HepG2 (cell line): ENCODE results near the gene PBX1. TPM values are rescaled to one million over a fixed set of nuclear protein-coding genes. Genes with fewer than 3 reads are reported as not detected.

Experiments used
- ATAC-seq: fragments of 200-7000 bp; cut with Tn5 transposase; 3 replicates; pipeline ENCODE4 v1.9.1; 2020; ENCODE audit warnings: mild to moderate bottlenecking, moderate library complexity
- BruUV-seq: library from RNA; stranded (reverse); fragments of 400-500 nt; replicated peaks from 2 replicates; lab custom pipeline; 2021; lab: Mats Ljungman, UMichigan
- CTCF ChIA-PET: fragments of 300-600 bp; formaldehyde crosslinking; extraction: SDS; loops from one replicate; lab custom pipeline; 2021; ENCODE audit warnings: low total read pairs, inconsistent platforms, low intra/inter-chr PET ratio; lab: Yijun Ruan, JAX
- POLR2A ChIA-PET: fragments of 350-600 bp; sonication (Branson Sonifier 250); formaldehyde crosslinking; loops from one replicate; lab custom pipeline; 2020; ENCODE audit warnings: antibody characterized with exemption, inconsistent platforms; lab: Yijun Ruan, JAX
- DNase-seq: peaks from one replicate; pipeline ENCODE4 v3.0.0-alpha.2; 2015; ENCODE audit warnings: low spot score
- FAIRE-seq: peaks from 3 replicates; lab custom pipeline; 2011; peaks lifted over from hg19 to GRCh38; lab: Jason Lieb, UNC
- H2AFZ ChIP-seq: one replicate; pipeline ENCODE4 v1.6.1; 2011; ENCODE audit warnings: low read length, inconsistent platforms
- H3K27ac ChIP-seq: fragments of 300-600 bp; 3 replicates; pipeline ENCODE4 v1.8.0; 2011; ENCODE audit warnings: mixed run types, mild to moderate bottlenecking, mixed read lengths, low read length, inconsistent platforms; ENCODE audit not compliant: insufficient read depth; ENCODE audit errors: extremely low read length
- H3K27me3 ChIP-seq, 2 experiments: fragments of 200-600 bp in 1 of 2; 2 replicates in 1 of 2; 3 replicates in 1 of 2; pipeline versions ENCODE4 v1.6.0 to v1.8.0; 2011; ENCODE audit warnings: low read length in 2 of 2, mild to moderate bottlenecking in 2 of 2, moderate library complexity in 2 of 2, inconsistent platforms in 1 of 2; ENCODE audit not compliant: insufficient read depth in 2 of 2, control insufficient read depth in 1 of 2
- H3K36me3 ChIP-seq, 2 experiments: fragments of 200-600 bp in 1 of 2; replicated peaks in 1 of 2; 2 replicates in 1 of 2; 3 replicates in 1 of 2; pipeline versions ENCODE4 v1.5.1 to v1.8.0; 2011; ENCODE audit warnings: low read length in 2 of 2, inconsistent platforms in 1 of 2; ENCODE audit not compliant: insufficient read depth in 2 of 2, control insufficient read depth in 1 of 2
- H3K4me1 ChIP-seq: 2 replicates; pipeline ENCODE4 v1.5.1; 2012; ENCODE audit warnings: low read length, inconsistent platforms; ENCODE audit not compliant: insufficient read depth
- H3K4me2 ChIP-seq: 2 replicates; pipeline ENCODE4 v1.6.0; 2011; ENCODE audit warnings: low read depth, low read length, inconsistent platforms
- H3K4me3 ChIP-seq, 3 experiments: fragments of 200-600 bp in 1 of 3; sonication (generic), shearing (Covaris generic) in 1 of 3; replicated peaks in 1 of 3; 2 replicates each; pipeline ENCODE4 v1.5.1; 2011 to 2016; ENCODE audit warnings: low read length in 3 of 3, inconsistent platforms in 2 of 3, low read depth in 2 of 3, mild to moderate bottlenecking in 2 of 3, control low read depth in 1 of 3, mixed read lengths in 1 of 3; ENCODE audit not compliant: insufficient read depth in 1 of 3
- H3K79me2 ChIP-seq: one replicate; pipeline ENCODE4 v1.6.1; 2011; ENCODE audit warnings: low read length, inconsistent platforms; ENCODE audit not compliant: insufficient read depth
- H3K9ac ChIP-seq: 2 replicates; pipeline ENCODE4 v1.6.0; 2011; ENCODE audit warnings: mild to moderate bottlenecking, low read depth, low read length, inconsistent platforms; ENCODE audit not compliant: insufficient read depth
- H3K9me3 ChIP-seq: 2 replicates; pipeline ENCODE4 v1.5.1; 2012; ENCODE audit warnings: mild to moderate bottlenecking, low read length
- H4K20me1 ChIP-seq: 2 replicates; pipeline ENCODE4 v1.6.0; 2011; ENCODE audit warnings: inconsistent platforms, mild to moderate bottlenecking, low read length, moderate library complexity; ENCODE audit not compliant: insufficient read depth
- CHCHD3 ChIP-seq: sonication (generic); formaldehyde crosslinking; IDR thresholded peaks from 2 replicates; pipeline ENCODE4 v1.8.0; 2022; ENCODE audit warnings: mild to moderate bottlenecking, missing genetic modification reagents, moderate library complexity
- DNMT1 ChIP-seq: sonication (generic); formaldehyde crosslinking; IDR thresholded peaks from 2 replicates; pipeline ENCODE4 v1.5.1; 2020; ENCODE audit warnings: mild to moderate bottlenecking, missing genetic modification reagents
- FOXA3 ChIP-seq: IDR thresholded peaks from 2 replicates; pipeline ENCODE4 v1.6.1; 2016; ENCODE audit warnings: missing genetic modification reagents, missing compliant biosample characterization
- GLI4 ChIP-seq: sonication (generic); formaldehyde crosslinking; IDR thresholded peaks from 2 replicates; pipeline ENCODE4 v1.5.1; 2020; ENCODE audit warnings: missing genetic modification reagents, mild to moderate bottlenecking, moderate library complexity, borderline replicate concordance
- HCFC1 ChIP-seq: fragments of 150-350 bp; IDR thresholded peaks from 2 replicates; pipeline ENCODE4 v1.6.1; 2014; ENCODE audit warnings: low read depth, low read length
- HMG20A ChIP-seq: IDR thresholded peaks from 2 replicates; pipeline ENCODE4 v1.6.1; 2016; ENCODE audit warnings: borderline replicate concordance
- HNRNPUL1 ChIP-seq: fragments of 200-400 bp; formaldehyde crosslinking; IDR thresholded peaks from 2 replicates; pipeline ENCODE4 v1.6.1; 2017; ENCODE audit warnings: low read depth, mild to moderate bottlenecking, low read length, moderate library complexity
- KDM4B ChIP-seq: sonication (generic); formaldehyde crosslinking; IDR thresholded peaks from 2 replicates; pipeline ENCODE4 v1.4.0; 2020; ENCODE audit warnings: missing genetic modification reagents
- KDM6A ChIP-seq: IDR thresholded peaks from 2 replicates; pipeline ENCODE4 v1.6.1; 2016; ENCODE audit warnings: low read depth
- NFKB2 ChIP-seq: sonication (generic); formaldehyde crosslinking; IDR thresholded peaks from 2 replicates; pipeline ENCODE4 v1.4.0; 2020; ENCODE audit warnings: missing genetic modification reagents, borderline replicate concordance
- PLRG1 ChIP-seq: fragments of 450-650 bp; conservative IDR thresholded peaks from 2 replicates; pipeline ENCODE4 v1.6.1; 2016
- SKI ChIP-seq: fragments of 450-650 bp; IDR thresholded peaks from one replicate; pipeline ENCODE4 v1.6.1; 2018; ENCODE audit warnings: mild to moderate bottlenecking; ENCODE audit not compliant: partially characterized antibody
- ZBTB49 ChIP-seq: sonication (generic); formaldehyde crosslinking; IDR thresholded peaks from 2 replicates; pipeline ENCODE4 v1.4.0; 2020; ENCODE audit warnings: missing genetic modification reagents, borderline replicate concordance
- ZNF205 ChIP-seq: IDR thresholded peaks from 2 replicates; pipeline ENCODE4 v1.6.1; 2018; ENCODE audit warnings: missing biosample characterization, missing genetic modification reagents
- ZNF501 ChIP-seq: sonication (generic); formaldehyde crosslinking; IDR thresholded peaks from 2 replicates; pipeline ENCODE4 v1.5.1; 2020; ENCODE audit warnings: mild to moderate bottlenecking, moderate library complexity, missing genetic modification reagents
- ZNF552 ChIP-seq: sonication (generic); formaldehyde crosslinking; IDR thresholded peaks from 2 replicates; pipeline ENCODE4 v1.9.0; 2022; ENCODE audit warnings: missing genetic modification reagents, mild to moderate bottlenecking, borderline replicate concordance
- ZNF570 ChIP-seq: sonication (generic); formaldehyde crosslinking; IDR thresholded peaks from 2 replicates; pipeline ENCODE4 v1.4.0; 2020; ENCODE audit warnings: mild to moderate bottlenecking, missing genetic modification reagents, borderline replicate concordance
- WGBS: methylation state at CpG from one replicate; pipeline ENCODE4 v1.1.6; 2017; ENCODE audit warnings: low lambda C conversion rate; 5-methylcytosine and 5-hydroxymethylcytosine counted together
- in situ Hi-C: cut with HindIII; loops from 2 replicates; pipeline ENCODE4 v1.10.0; 2017; ENCODE audit warnings: low pct_unique_long_range_greater_than_20kb; ENCODE audit not compliant: extremely low pct_ligation_motif_present
- intact Hi-C: fragments of 100-400 bp; cut with micrococcal nuclease; formaldehyde crosslinking; loops from one replicate; pipeline ENCODE4 v1.10.0; 2022; ENCODE audit not compliant: unreplicated experiment
- polyA plus RNA-seq, 8 experiments: library from polyadenylated mRNA; depleted of rRNA in 3 of 8; stranded (reverse) in 7 of 8; unstranded in 1 of 8; fragments of >200 nt; fragmentation: Illumina TruSeq in 4 of 8; extraction: Trizol in 4 of 8; gene quantifications; 2 replicates each; pipeline versions ENCODE4 v1.2.1 to v1.2.3, GENCODE V29; 2011 to 2016; ENCODE audit warnings: low read depth in 4 of 8, missing spikeins in 1 of 8, mixed read lengths in 1 of 8; ENCODE audit not compliant: insufficient read depth in 1 of 8
- total RNA-seq, 5 experiments: library from RNA; depleted of rRNA; stranded (reverse); fragments of >200 nt; fragmentation: Illumina TruSeq; extraction: Trizol; gene quantifications; 2 replicates each; pipeline ENCODE4 v1.2.3, GENCODE V29; 2016; ENCODE audit warnings: low read depth in 1 of 5
- TF ChIP-seq, protein P1 (sequence below): sonication (generic); formaldehyde crosslinking; IDR thresholded peaks from 2 replicates; pipeline ENCODE4 v1.5.0; 2020; ENCODE audit warnings: missing genetic modification reagents, mild to moderate bottlenecking, borderline replicate concordance

Gene PBX1
- total and polyA plus RNA-seq, 2 of the 13 experiments (the other 11 are each of a cell fraction or from before 2014, with no cell fraction given) = 0.24 TPM; not detected in 1

- H3K27me3 ChIP-seq = no peaks in the 10 kb centered on the region
- no peaks in the 10 kb centered on the region for H3K4me1 ChIP-seq
- no peak overlapping the region for H2AFZ ChIP-seq
- FAIRE-seq (no peak), DNase-seq (no peak), ATAC-seq (no peak)
- no peak overlapping the region for H3K9ac ChIP-seq
- in situ Hi-C loops = no loop called here
- no TSS peak for BruUV-seq
- H3K4me2 ChIP-seq = no peak overlapping the region
- intact Hi-C loops = no loop called here
- TF ChIP-seq SKI (no peak), HNRNPUL1 (no peak), HMG20A (CRISPR knock-in tag) (no peak), CHCHD3 (CRISPR knock-in tag) (no peak), ZNF570 (no peak), PLRG1 (no peak), FOXA3 (CRISPR knock-in tag) (no peak), KDM4B (CRISPR knock-in tag) (no peak), KDM6A (CRISPR knock-in tag) (no peak)
- no peaks in the 10 kb centered on the region for H4K20me1 ChIP-seq
- WGBS = 51% methylated on average over 6 of the region's 6 CpGs
- H3K36me3 ChIP-seq = no peaks in the 10 kb centered on the region
- no peak overlapping the region for H3K27ac ChIP-seq
- no peak overlapping the region for H3K4me3 ChIP-seq
- POLR2A ChIA-PET = no interaction called here
- no peaks in the 10 kb centered on the region for H3K79me2 ChIP-seq
- CTCF ChIA-PET = no interaction called here
- H3K9me3 ChIP-seq = no peaks in the 10 kb centered on the region
These were observed 88.2 kb downstream of the PBX1 start for GRCh38 chr1:164647211-164647610.

- no peak for DNase-seq
- 20% methylated on average over 2 of the region's 2 CpGs for WGBS
- no peak for FAIRE-seq
- Histone ChIP-seq H3K27me3 (no peaks in the 10 kb centered on the region), H3K4me1 (no peaks in the 10 kb centered on the region), H3K36me3 (no peaks in the 10 kb centered on the region), H2AFZ (no peak overlapping the region), H3K9me3 (no peaks in the 10 kb centered on the region), H3K79me2 (no peaks in the 10 kb centered on the region), H3K4me2 (no peak overlapping the region), H4K20me1 (no peaks in the 10 kb centered on the region), H3K4me3 (no peak overlapping the region), H3K9ac (no peak overlapping the region), H3K27ac (no peak overlapping the region)
- intact Hi-C loops = no loop called here
- no peak for ATAC-seq
- CTCF ChIA-PET = no interaction called here
- in situ Hi-C loops = no loop called here
- POLR2A ChIA-PET = no interaction called here
- BruUV-seq = no TSS peak
- TF ChIP-seq GLI4 (CRISPR knock-in tag) = no peak
- TF ChIP-seq NFKB2 (CRISPR knock-in tag) = no peak
- no peak for TF ChIP-seq HCFC1
- no peak for TF ChIP-seq ZNF501
- TF ChIP-seq, protein P1, sequence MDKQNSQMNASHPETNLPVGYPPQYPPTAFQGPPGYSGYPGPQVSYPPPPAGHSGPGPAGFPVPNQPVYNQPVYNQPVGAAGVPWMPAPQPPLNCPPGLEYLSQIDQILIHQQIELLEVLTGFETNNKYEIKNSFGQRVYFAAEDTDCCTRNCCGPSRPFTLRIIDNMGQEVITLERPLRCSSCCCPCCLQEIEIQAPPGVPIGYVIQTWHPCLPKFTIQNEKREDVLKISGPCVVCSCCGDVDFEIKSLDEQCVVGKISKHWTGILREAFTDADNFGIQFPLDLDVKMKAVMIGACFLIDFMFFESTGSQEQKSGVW (CRISPR knock-in tag) = no peak
- TF ChIP-seq ZNF552 (CRISPR knock-in tag) = no peak
- no peak for TF ChIP-seq DNMT1 (CRISPR knock-in tag)
- no peak for TF ChIP-seq ZBTB49 (CRISPR knock-in tag)
- no peak for TF ChIP-seq ZNF205 (CRISPR knock-in tag)
These were observed 89.7 kb downstream of the PBX1 start for GRCh38 chr1:164648636-164649035.
